ENCODE results near the gene C5. TPM values are rescaled to one million over a fixed set of nuclear protein-coding genes. Genes with fewer than 3 reads are reported as not detected.
A peak's percentile ranks its signal among the peaks of the same experiment; 100 is the strongest.

Gene C5
- total RNA-seq, 1 donor from 2014 or later = 37.8 TPM

- no peaks in the 10 kb centered on the region for H3K9me3 ChIP-seq
- intact Hi-C loops (cut with DNase I) = no loop called here
- DNase-seq (no peak), ATAC-seq (no peak)
- no peaks in the 10 kb centered on the region for H3K27me3 ChIP-seq
- no peak overlapping the region for H3K4me3 ChIP-seq
- H3K27ac ChIP-seq = no peak overlapping the region
- H3K36me3 ChIP-seq = peaks cover 29% of the 10 kb centered on the region
- H3K4me1 ChIP-seq = no peaks in the 10 kb centered on the region
- no peak for TF ChIP-seq CTCF (IDR thresholded peaks at IDR 0.05)
Observed at GRCh38 chr9:121082075-121082474, 32.0 kb upstream of the C5 start.

- intact Hi-C loops (cut with DNase I) = no loop called here
- H3K4me1 ChIP-seq = peaks cover 9% of the 10 kb centered on the region
- no peak for TF ChIP-seq CTCF (IDR thresholded peaks at IDR 0.05)
- DNase-seq (no peak), ATAC-seq (no peak)
- peak overlapping the region; percentile 77 for H3K4me3 ChIP-seq
- no peaks in the 10 kb centered on the region for H3K36me3 ChIP-seq
- peak overlapping the region; percentile 88 for H3K27ac ChIP-seq
- no peaks in the 10 kb centered on the region for H3K27me3 ChIP-seq
- H3K9me3 ChIP-seq = no peaks in the 10 kb centered on the region
Observed at GRCh38 chr9:121075251-121076036, 25.4 kb upstream of the C5 start.

- Histone ChIP-seq H3K4me1 (peaks cover 9% of the 10 kb centered on the region), H3K9me3 (no peaks in the 10 kb centered on the region), H3K4me3 (peak within 1 kb of the TSS; percentile 77), H3K27ac (peak within 1 kb of the TSS; percentile 88), H3K36me3 (no peaks in the 10 kb centered on the region), H3K27me3 (no peaks in the 10 kb centered on the region)
- ATAC-seq (peak; percentile 94), DNase-seq (peak; percentile 96)
- intact Hi-C loops (cut with DNase I) = no loop called here
- no peak for TF ChIP-seq CTCF (IDR thresholded peaks at IDR 0.05)
Observed at GRCh38 chr9:121074370-121075250, 24.5 kb upstream of the C5 start, which contains the start of gene CNTRL. TSS of gene CNTRL (plus strand) at chr9:121074955. CDS start at chr9:121088327, 13,372 bp downstream.

GRCh38 chr9:121073038-121073437 is 23.0 kb upstream of the C5 start:
- Histone ChIP-seq H3K4me3 (peak overlapping the region; percentile 77), H3K4me1 (peaks cover 9% of the 10 kb centered on the region), H3K36me3 (no peaks in the 10 kb centered on the region), H3K27me3 (no peaks in the 10 kb centered on the region), H3K27ac (peak overlapping the region; percentile 88), H3K9me3 (no peaks in the 10 kb centered on the region)
- intact Hi-C loops (cut with DNase I) = no loop called here
- ATAC-seq (peak; percentile 39), DNase-seq (no peak)
- no peak for TF ChIP-seq CTCF (IDR thresholded peaks at IDR 0.05)

GRCh38 chr9:121071756-121072421 is 21.8 kb upstream of the C5 start:
- H3K27me3 ChIP-seq = no peaks in the 10 kb centered on the region
- peak; percentile 1 for ATAC-seq
- H3K27ac ChIP-seq = peak overlapping the region; percentile 88
- H3K4me3 ChIP-seq = peak overlapping the region; percentile 52
- H3K9me3 ChIP-seq = no peaks in the 10 kb centered on the region
- no peak for DNase-seq
- peak; percentile 37 for TF ChIP-seq CTCF (IDR thresholded peaks at IDR 0.05)
- H3K4me1 ChIP-seq = peaks cover 9% of the 10 kb centered on the region
- no peaks in the 10 kb centered on the region for H3K36me3 ChIP-seq
- intact Hi-C loops (cut with DNase I) = no loop called here

All from upper lobe of right lung (tissue), 1 donor.